ENCODE measurements around the gene CDH4. TPM values are rescaled to one million over a fixed set of nuclear protein-coding genes. Genes with fewer than 3 reads are reported as not detected.
"Not testable (repeated sequence)": the region's sequence is repeated elsewhere in the genome, so short reads cannot be mapped to it uniquely, and the experiment has no call there.

The CDH4 gene
- total and polyA plus RNA-seq, 2 donors from 2014 or later: 1.1 TPM; not detected in 1

- intact Hi-C loops (cut with DNase I): no loop called here
- FAIRE-seq: no peak
- no peaks in the 10 kb centered on the region for H3K36me3 ChIP-seq (ENCODE audit: control insufficient read depth in 2 of 3, insufficient read depth in 3 of 3, low read length in 3 of 3)
- H3K4me1 ChIP-seq (ENCODE audit: control insufficient read depth in 2 of 3, insufficient read depth in 2 of 3, low read depth in 1 of 3, low read length in 3 of 3): no peaks in the 10 kb centered on the region
- H3K27me3 ChIP-seq (ENCODE audit: control insufficient read depth, insufficient read depth, low read length): no peaks in the 10 kb centered on the region
- no peak overlapping the region for H3K27ac ChIP-seq (ENCODE audit: low read depth in 2 of 2, low read length in 2 of 2)
- TF ChIP-seq CTCF (IDR thresholded peaks at IDR 0.05; ENCODE audit: borderline replicate concordance, extremely low read depth, insufficient read depth): no peak
- H3K9me3 ChIP-seq (ENCODE audit: control insufficient read depth in 2 of 3, insufficient read depth in 1 of 3, low read length in 3 of 3): peaks cover 0 to 2% (median 0%) of the 10 kb centered on the region in 3 donors
- no peak for DNase-seq
- H3K4me3 ChIP-seq (ENCODE audit: low read length in 3 of 3): peak overlapping the region in 1 of 3 donors; percentile 2
- no peak overlapping the region for H3K9ac ChIP-seq (ENCODE audit: low read length in 3 of 3)
These were observed 172.1 kb downstream of the CDH4 start for GRCh38 chr20:61424011-61424627.

GRCh38 chr20:61424628-61425420, 172.8 kb downstream of the CDH4 start:
- Histone ChIP-seq H3K27ac (ENCODE audit: low read depth in 2 of 2, low read length in 2 of 2) (no peak overlapping the region), H3K4me1 (ENCODE audit: control insufficient read depth in 2 of 3, insufficient read depth in 2 of 3, low read depth in 1 of 3, low read length in 3 of 3) (no peaks in the 10 kb centered on the region), H3K4me3 (ENCODE audit: low read length in 3 of 3) (no peak overlapping the region), H3K9me3 (ENCODE audit: control insufficient read depth in 2 of 3, insufficient read depth in 1 of 3, low read length in 3 of 3) (peaks cover 0 to 2% (median 0%) of the 10 kb centered on the region in 3 donors), H3K36me3 (ENCODE audit: control insufficient read depth in 2 of 3, insufficient read depth in 3 of 3, low read length in 3 of 3) (no peaks in the 10 kb centered on the region), H3K27me3 (ENCODE audit: control insufficient read depth, insufficient read depth, low read length) (no peaks in the 10 kb centered on the region), H3K9ac (ENCODE audit: low read length in 3 of 3) (no peak overlapping the region)
- DNase-seq (peak in 1 of 5 donors; percentile 66), FAIRE-seq (no peak)
- intact Hi-C loops (cut with DNase I): no loop called here
- TF ChIP-seq CTCF (IDR thresholded peaks at IDR 0.05; ENCODE audit: borderline replicate concordance, extremely low read depth, insufficient read depth): no peak

- intact Hi-C loops (cut with DNase I); H3K4me1 ChIP-seq (ENCODE audit: control insufficient read depth in 2 of 3, insufficient read depth in 2 of 3, low read depth in 1 of 3, low read length in 3 of 3); H3K4me3 ChIP-seq (ENCODE audit: low read length in 3 of 3); FAIRE-seq; H3K36me3 ChIP-seq (ENCODE audit: control insufficient read depth in 2 of 3, insufficient read depth in 3 of 3, low read length in 3 of 3); H3K9me3 ChIP-seq (ENCODE audit: control insufficient read depth in 2 of 3, insufficient read depth in 1 of 3, low read length in 3 of 3); H3K9ac ChIP-seq (ENCODE audit: low read length in 3 of 3); H3K27ac ChIP-seq (ENCODE audit: low read depth in 2 of 2, low read length in 2 of 2); H3K27me3 ChIP-seq (ENCODE audit: control insufficient read depth, insufficient read depth, low read length): not testable (repeated sequence)
- peak in 1 of 5 donors; percentile 65 for DNase-seq
These were observed 173.5 kb downstream of the CDH4 start for GRCh38 chr20:61425541-61425991.

GRCh38 chr20:61426352-61426751, 174.3 kb downstream of the CDH4 start:
- no peak for FAIRE-seq
- peak in 1 of 5 donors; percentile 17 for DNase-seq

More at GRCh38 chr20:61426352-61426751, 174.3 kb downstream of the CDH4 start:
- intact Hi-C loops (cut with DNase I): no loop called here
- no peak overlapping the region for H3K9ac ChIP-seq (ENCODE audit: low read length in 3 of 3)
- no peak overlapping the region for H3K27ac ChIP-seq (ENCODE audit: low read depth in 2 of 2, low read length in 2 of 2)
- H3K36me3 ChIP-seq (ENCODE audit: control insufficient read depth in 2 of 3, insufficient read depth in 3 of 3, low read length in 3 of 3): no peaks in the 10 kb centered on the region
- H3K4me3 ChIP-seq (ENCODE audit: low read length in 3 of 3): no peak overlapping the region
- H3K4me1 ChIP-seq (ENCODE audit: control insufficient read depth in 2 of 3, insufficient read depth in 2 of 3, low read depth in 1 of 3, low read length in 3 of 3): no peaks in the 10 kb centered on the region
- peaks cover 0 to 2% (median 0%) of the 10 kb centered on the region in 3 donors for H3K9me3 ChIP-seq (ENCODE audit: control insufficient read depth in 2 of 3, insufficient read depth in 1 of 3, low read length in 3 of 3)
- no peak for TF ChIP-seq CTCF (IDR thresholded peaks at IDR 0.05; ENCODE audit: borderline replicate concordance, extremely low read depth, insufficient read depth)
- H3K27me3 ChIP-seq (ENCODE audit: control insufficient read depth, insufficient read depth, low read length): no peaks in the 10 kb centered on the region

All from kidney (tissue), 14 donors.